Psoas muscle (tissue), 8 donors: ENCODE results near the gene MTX1. TPM values are rescaled to one million over a fixed set of nuclear protein-coding genes. Genes with fewer than 3 reads are reported as not detected.

Source experiments
- ATAC-seq, 4 donors: fragments of 200-7000 bp; cut with Tn5 transposase; one replicate each; pipeline ENCODE4 v1.9.1; 2020; ENCODE audit warnings: moderate library complexity in 3 of 4, mild to moderate bottlenecking in 2 of 4
- DNase-seq, 2 donors: peaks; one replicate each; pipeline ENCODE4 v3.0.0-alpha.2; 2020
- H3K27ac ChIP-seq: fragments of 200-600 bp; one replicate; pipeline ENCODE4 v1.8.0; 2022
- H3K27me3 ChIP-seq, 3 donors: fragments of 200-600 bp in 1 of 3; one replicate each; pipeline versions ENCODE4 v1.6.1 to v1.8.0; 2013 to 2022; ENCODE audit warnings: low read length in 2 of 3, mild to moderate bottlenecking in 2 of 3, moderate library complexity in 1 of 3; ENCODE audit not compliant: insufficient read depth in 3 of 3
- H3K36me3 ChIP-seq, 2 donors: fragments of 200-600 bp in 1 of 2; one replicate each; pipeline versions ENCODE4 v1.6.1 to v1.8.0; 2013 to 2022; ENCODE audit warnings: low read depth in 1 of 2, mild to moderate bottlenecking in 1 of 2, moderate library complexity in 1 of 2; ENCODE audit not compliant: insufficient read depth in 1 of 2
- H3K4me1 ChIP-seq: fragments of 200-600 bp; one replicate; pipeline ENCODE4 v1.8.0; 2022
- H3K4me3 ChIP-seq: fragments of 200-600 bp; one replicate; pipeline ENCODE4 v1.8.0; 2022; ENCODE audit warnings: mild to moderate bottlenecking
- H3K9me3 ChIP-seq: fragments of 200-600 bp; one replicate; pipeline ENCODE4 v1.8.0; 2022
- CTCF ChIP-seq: fragments of 200-600 bp; IDR thresholded peaks from one replicate; pipeline ENCODE4 v1.8.0; 2022; ENCODE audit warnings: antibody characterized with exemption
- WGBS, 3 donors: extraction: QIAGEN DNeasy Blood & Tissue Kit; methylation state at CpG; one replicate each; pipeline versions ENCODE4 v1.1.6 to v1.1.7; 2013; 5-methylcytosine and 5-hydroxymethylcytosine counted together
- intact Hi-C, 2 donors: fragments of 100-400 bp; cut with DNase I; formaldehyde crosslinking; loops; one replicate each; pipeline versions ENCODE4 v1.11.0 to v1.14.2; 2022
- polyA plus RNA-seq, 3 donors: library from polyadenylated mRNA; stranded (reverse); fragments of 200-250 nt; gene quantifications; one replicate each; pipeline ENCODE4 v1.2.3, GENCODE V29; 2013
- total RNA-seq, 4 donors: library from RNA; stranded (reverse); fragmentation: NEBNext Ultra II Directional in 2 of 4; extraction: Animal tissue kit (Norgen Biotek cat#: 25700) in 2 of 4; gene quantifications; one replicate each; pipeline versions ENCODE4 v1.2.1 to v1.2.4, GENCODE V29; 2021 to 2023
- donor health status: healthy with polysubstance abuse.
- donor health status: DM: no; HTN: no; CAD: no; lungs with moderate emphysema.
- donor health status: Bipolar disorder and iron deficiency.
- donor health status: healthy.
- donor health status: DM: yes; HTN: yes; CAD: no.
- donor health status: DM: no; HTN: no; CAD: no.
- donor health status: DM: no; HTN: no; CAD: no.
- donor health status: DM: yes; HTN: yes; CAD: no.

Gene MTX1
- total and polyA plus RNA-seq, 7 donors: 8.1 to 47.1 (median 17.7) TPM

GRCh38 chr1:155205969-155206593 lies 2.4 kb upstream of the MTX1 start:
- no peak for TF ChIP-seq CTCF
- Histone ChIP-seq H3K27ac (no peak overlapping the region), H3K9me3 (no peaks in the 10 kb centered on the region), H3K4me3 (no peak overlapping the region), H3K36me3 (peaks cover 0 to 11% of the 10 kb centered on the region in 2 donors), H3K27me3 (no peaks in the 10 kb centered on the region), H3K4me1 (peaks cover 21% of the 10 kb centered on the region)
- DNase-seq: peak in 1 of 2 donors; percentile 17
- intact Hi-C loops: loop anchor here in 1 of 2 donors (1.0 kb wide), 1 partner anchor 21 kb away; no protein-coding TSS in a partner anchor
- ATAC-seq: no peak
- WGBS, 3 donors: 68 to 82% (median 76%) methylated on average over 9 of the region's 9 CpGs

GRCh38 chr1:155206891-155207805 lies 1.3 kb upstream of the MTX1 start:
- peak; percentile 49 to 59 (median 51) for ATAC-seq
- Histone ChIP-seq H3K4me1 (peaks cover 21% of the 10 kb centered on the region), H3K36me3 (peaks cover 3 to 21% of the 10 kb centered on the region in 2 donors), H3K9me3 (no peaks in the 10 kb centered on the region), H3K27ac (peak overlapping the region; percentile 99), H3K4me3 (peak overlapping the region; percentile 100), H3K27me3 (no peaks in the 10 kb centered on the region)
- DNase-seq: peak; percentile 86 to 90
- 15 to 20% (median 19%) methylated on average over 13 of the region's 13 CpGs for WGBS, 3 donors
- intact Hi-C loops: loop anchor here in 1 of 2 donors (1.0 kb wide), 1 partner anchor 20 kb away; no protein-coding TSS in a partner anchor
- peak; percentile 82 for TF ChIP-seq CTCF

GRCh38 chr1:155207806-155208540 lies 522 bp upstream of the MTX1 start, which contains the start of gene THBS3:
TSS of gene THBS3 (minus strand) at chr1:155207897. CDS start at chr1:155207876, 21 bp downstream.
- Histone ChIP-seq H3K36me3 (peaks cover 3 to 21% of the 10 kb centered on the region in 2 donors), H3K4me1 (peaks cover 21% of the 10 kb centered on the region), H3K27ac (peak within 1 kb of the TSS; percentile 99), H3K4me3 (peak within 1 kb of the TSS; percentile 100), H3K27me3 (no peaks in the 10 kb centered on the region), H3K9me3 (no peaks in the 10 kb centered on the region)
- 14 to 16% (median 15%) methylated on average over 16 to 17 of the region's 17 CpGs for WGBS, 3 donors
- DNase-seq: peak; percentile 47 to 76
- peak in 3 of 4 donors; percentile 3 to 19 (median 10) for ATAC-seq
- intact Hi-C loops: no loop called here
- TF ChIP-seq CTCF: no peak

GRCh38 chr1:155209312-155209721 lies 822 bp downstream of the MTX1 start:
- H3K4me3 ChIP-seq: peak overlapping the region; percentile 100
- H3K4me1 ChIP-seq: peaks cover 21% of the 10 kb centered on the region
- no peak for TF ChIP-seq CTCF
- intact Hi-C loops: no loop called here
- no peak for DNase-seq
- 3% methylated on average over 13 of the region's 13 CpGs for WGBS, 3 donors
- no peaks in the 10 kb centered on the region for H3K9me3 ChIP-seq
- H3K27me3 ChIP-seq: no peaks in the 10 kb centered on the region
- ATAC-seq: peak in 3 of 4 donors; percentile 1 to 16 (median 5)
- peak overlapping the region; percentile 99 for H3K27ac ChIP-seq
- peaks cover 3 to 21% of the 10 kb centered on the region in 2 donors for H3K36me3 ChIP-seq
